Kidney epithelial cell (primary cell): ENCODE measurements around the gene RNASE12. TPM values are rescaled to one million over a fixed set of nuclear protein-coding genes. Genes with fewer than 3 reads are reported as not detected.
"Not testable (repeated sequence)": the region's sequence is repeated elsewhere in the genome, so short reads cannot be mapped to it uniquely, and the experiment has no call there.

ENCODE experiments used
- DNase-seq: peaks from one replicate; pipeline ENCODE4 v3.0.0-alpha.2; 2010; ENCODE audit warnings: low read depth
- H3K27me3 ChIP-seq: 2 replicates; pipeline ENCODE4 v1.6.0; 2011; ENCODE audit warnings: low read length; ENCODE audit not compliant: control insufficient read depth, insufficient read depth
- H3K36me3 ChIP-seq: 2 replicates; pipeline ENCODE4 v1.5.1; 2011; ENCODE audit warnings: low read length; ENCODE audit not compliant: control insufficient read depth, insufficient read depth
- H3K4me3 ChIP-seq: 2 replicates; pipeline ENCODE4 v1.5.1; 2011; ENCODE audit warnings: low read depth, mild to moderate bottlenecking, control low read depth, low read length
- total RNA-seq: library from RNA; depleted of rRNA; stranded (reverse); fragments of >200 nt; gene quantifications from 2 replicates; pipeline ENCODE4 v1.2.3, GENCODE V29; 2015
- TF ChIP-seq, protein P1 (sequence below): IDR thresholded peaks from 2 replicates; pipeline ENCODE4 v1.5.1; 2011; ENCODE audit warnings: mild to moderate bottlenecking, moderate library complexity, low read length, control low read depth, inconsistent platforms; ENCODE audit not compliant: insufficient read depth, poor library complexity, severe bottlenecking

Gene RNASE12
- total RNA-seq, 1 donor from 2014 or later, result not detected

DNA sequence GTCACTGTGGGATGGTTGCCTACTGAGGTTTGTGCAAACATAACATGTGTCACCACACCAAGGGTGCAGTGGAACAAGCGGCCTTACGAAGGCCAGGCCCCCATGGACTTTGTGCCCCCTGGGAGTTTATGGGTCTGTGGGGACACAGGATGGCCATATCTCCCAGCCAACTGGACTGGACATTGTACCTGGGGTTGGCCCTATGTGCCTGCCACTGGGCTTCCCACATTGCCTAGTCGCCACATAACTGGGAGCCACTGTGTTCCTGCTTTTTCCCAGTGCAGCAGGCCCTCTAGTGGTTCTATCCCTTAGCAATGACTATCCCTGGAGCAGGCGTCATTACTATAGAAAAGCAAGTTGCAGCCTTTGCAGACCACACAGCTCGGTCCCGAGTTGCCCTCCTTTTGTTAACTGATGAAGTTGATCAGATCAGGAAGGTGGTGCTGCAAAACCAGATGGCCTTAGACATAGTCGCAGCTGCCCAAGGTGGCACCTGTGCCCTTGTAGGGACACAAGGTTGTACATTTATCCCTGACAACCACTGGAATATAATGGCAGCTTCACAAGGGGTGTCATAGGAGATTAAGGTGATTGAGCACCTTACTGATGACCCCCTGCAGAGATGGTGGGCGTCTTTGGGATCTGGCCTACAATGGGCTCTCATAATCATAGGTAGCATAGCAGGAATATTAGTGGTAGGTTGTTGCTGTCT, 15.2 kb upstream of the RNASE12 start:
- no peaks in the 10 kb centered on the region for H3K27me3 ChIP-seq
- TF ChIP-seq, protein P1, sequence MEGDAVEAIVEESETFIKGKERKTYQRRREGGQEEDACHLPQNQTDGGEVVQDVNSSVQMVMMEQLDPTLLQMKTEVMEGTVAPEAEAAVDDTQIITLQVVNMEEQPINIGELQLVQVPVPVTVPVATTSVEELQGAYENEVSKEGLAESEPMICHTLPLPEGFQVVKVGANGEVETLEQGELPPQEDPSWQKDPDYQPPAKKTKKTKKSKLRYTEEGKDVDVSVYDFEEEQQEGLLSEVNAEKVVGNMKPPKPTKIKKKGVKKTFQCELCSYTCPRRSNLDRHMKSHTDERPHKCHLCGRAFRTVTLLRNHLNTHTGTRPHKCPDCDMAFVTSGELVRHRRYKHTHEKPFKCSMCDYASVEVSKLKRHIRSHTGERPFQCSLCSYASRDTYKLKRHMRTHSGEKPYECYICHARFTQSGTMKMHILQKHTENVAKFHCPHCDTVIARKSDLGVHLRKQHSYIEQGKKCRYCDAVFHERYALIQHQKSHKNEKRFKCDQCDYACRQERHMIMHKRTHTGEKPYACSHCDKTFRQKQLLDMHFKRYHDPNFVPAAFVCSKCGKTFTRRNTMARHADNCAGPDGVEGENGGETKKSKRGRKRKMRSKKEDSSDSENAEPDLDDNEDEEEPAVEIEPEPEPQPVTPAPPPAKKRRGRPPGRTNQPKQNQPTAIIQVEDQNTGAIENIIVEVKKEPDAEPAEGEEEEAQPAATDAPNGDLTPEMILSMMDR, result peak; percentile 64
- H3K36me3 ChIP-seq, result no peaks in the 10 kb centered on the region
- DNase-seq, result no peak
- no peak overlapping the region for H3K4me3 ChIP-seq

GRCh38 chr14:20603813-20604690, 12.9 kb upstream of the RNASE12 start:
- DNase-seq, result no peak
- no peak overlapping the region for H3K4me3 ChIP-seq
- TF ChIP-seq, protein P1, result no peak
- H3K27me3 ChIP-seq, result no peaks in the 10 kb centered on the region
- H3K36me3 ChIP-seq, result no peaks in the 10 kb centered on the region

- H3K36me3 ChIP-seq, result no peaks in the 10 kb centered on the region
- no peak overlapping the region for H3K4me3 ChIP-seq
- DNase-seq, result no peak
- TF ChIP-seq, protein P1, result no peak
- no peaks in the 10 kb centered on the region for H3K27me3 ChIP-seq
Observed at GRCh38 chr14:20602583-20602982, 11.4 kb upstream of the RNASE12 start.

- DNase-seq, result no peak
- Histone ChIP-seq H3K27me3 (no peaks in the 10 kb centered on the region), H3K4me3 (no peak overlapping the region), H3K36me3 (no peaks in the 10 kb centered on the region)
- TF ChIP-seq, protein P1, result no peak
Observed at GRCh38 chr14:20601522-20601921, 10.3 kb upstream of the RNASE12 start.

DNA sequence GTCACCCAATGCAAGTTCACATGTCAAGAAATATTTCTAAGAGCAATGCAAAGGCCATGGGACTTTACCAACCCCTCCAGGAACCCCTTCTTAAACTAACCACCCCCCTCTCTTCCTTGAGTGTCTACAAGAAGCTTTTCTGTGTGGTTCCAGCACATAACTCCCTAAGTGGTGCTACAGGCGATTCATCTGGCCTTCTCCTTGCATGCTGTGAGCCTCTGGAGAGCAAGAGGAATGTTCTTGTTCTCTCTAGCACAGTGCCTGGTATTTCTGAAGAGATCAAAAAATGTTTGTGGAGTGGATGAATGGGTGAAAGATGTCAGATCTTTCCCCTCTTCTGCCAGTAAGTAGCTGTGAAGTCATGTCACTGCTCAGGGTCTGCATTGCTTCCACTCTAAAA, 5.9 kb upstream of the RNASE12 start:
- Histone ChIP-seq H3K4me3 (no peak overlapping the region), H3K27me3 (no peaks in the 10 kb centered on the region), H3K36me3 (no peaks in the 10 kb centered on the region)
- no peak for DNase-seq
- TF ChIP-seq, protein P1, result no peak

GRCh38 chr14:20595726-20596125, 4.5 kb upstream of the RNASE12 start:
- not testable (repeated sequence) for H3K36me3 ChIP-seq, H3K27me3 ChIP-seq, DNase-seq, H3K4me3 ChIP-seq
